Activated gamma-delta T cell treated with Interleukin-2 at 50 U/mL for 16 hours (primary cell): ENCODE data around the gene ZNF653.

Experiments
- DNase-seq: peaks from one replicate; pipeline ENCODE4 v3.0.0-alpha.2; 2020

Gene ZNF653

GRCh38 chr19:11510444-11510843, 4.8 kb upstream of the ZNF653 start:
- DNase-seq, result no peak

GRCh38 chr19:11507370-11508078, 1.9 kb upstream of the ZNF653 start:
- DNase-seq, result no peak

GRCh38 chr19:11506967-11507366, 1.3 kb upstream of the ZNF653 start:
- DNase-seq, result no peak

- DNase-seq, result no peak
Observed at GRCh38 chr19:11506101-11506555, 489 bp upstream of the ZNF653 start.

- peak; percentile 95 for DNase-seq
Observed at GRCh38 chr19:11505032-11505503, 571 bp downstream of the ZNF653 start.

- DNase-seq, result no peak
Observed at GRCh38 chr19:11504502-11505031, 1.1 kb downstream of the ZNF653 start.

GRCh38 chr19:11499890-11500420, 5.7 kb downstream of the ZNF653 start:
- no peak for DNase-seq

- no peak for DNase-seq
Observed at GRCh38 chr19:11499220-11499726, 6.4 kb downstream of the ZNF653 start.

- DNase-seq, result peak; percentile 60
Observed at GRCh38 chr19:11496391-11497163, 9.1 kb downstream of the ZNF653 start.

GRCh38 chr19:11495885-11496284, 9.8 kb downstream of the ZNF653 start:
- no peak for DNase-seq

GRCh38 chr19:11495481-11495880, 10.2 kb downstream of the ZNF653 start:
- no peak for DNase-seq

GRCh38 chr19:11494634-11495285, 10.9 kb downstream of the ZNF653 start:
- DNase-seq, result no peak

GRCh38 chr19:11489378-11489777, 16.3 kb downstream of the ZNF653 start:
- no peak for DNase-seq

- no peak for DNase-seq
Observed at GRCh38 chr19:11486661-11487503, 18.8 kb downstream of the ZNF653 start.

- no peak for DNase-seq
Observed at GRCh38 chr19:11485245-11485837, 20.3 kb downstream of the ZNF653 start.

- no peak for DNase-seq
Observed at GRCh38 chr19:11483366-11484111, 22.1 kb downstream of the ZNF653 start.

- DNase-seq, result peak; percentile 74
Observed at GRCh38 chr19:11482384-11483050, 23.1 kb downstream of the ZNF653 start.

GRCh38 chr19:11481534-11482383, 23.9 kb downstream of the ZNF653 start:
- DNase-seq, result peak; percentile 18
